GM21390 (cell line): Measurements from ENCODE around the gene RAB44.

Experiments
- ATAC-seq: cut with Tn5 transposase; IDR thresholded peaks from one replicate; pipeline ENCODE4 v1.9.1; 2021; ENCODE audit not compliant: unreplicated experiment

RAB44 gene

GRCh38 chr6:36666826-36667591, 30.6 kb upstream of the RAB44 start:
- peak; percentile 82 for ATAC-seq

GRCh38 chr6:36668591-36668990, 29.0 kb upstream of the RAB44 start:
- ATAC-seq: no peak

- no peak for ATAC-seq
Measured at GRCh38 chr6:36669002-36669401, 28.6 kb upstream of the RAB44 start.

GRCh38 chr6:36670271-36670670, 27.4 kb upstream of the RAB44 start:
- ATAC-seq: no peak

GRCh38 chr6:36671687-36672375, 25.8 kb upstream of the RAB44 start:
- no peak for ATAC-seq

- no peak for ATAC-seq
Measured at GRCh38 chr6:36673882-36674281, 23.7 kb upstream of the RAB44 start.

- no peak for ATAC-seq
Measured at GRCh38 chr6:36674942-36675341, 22.7 kb upstream of the RAB44 start.

- ATAC-seq: no peak
Measured at GRCh38 chr6:36676141-36677058, 21.2 kb upstream of the RAB44 start.

GRCh38 chr6:36677059-36677749, 20.4 kb upstream of the RAB44 start:
- ATAC-seq: no peak

- no peak for ATAC-seq
Measured at GRCh38 chr6:36677753-36678487, 19.7 kb upstream of the RAB44 start.

- peak; percentile 56 for ATAC-seq
Measured at GRCh38 chr6:36678488-36679042, 19.1 kb upstream of the RAB44 start, which contains the start of gene CDKN1A. CDKN1A (plus strand) TSS chr6:36678714; CDS start chr6:36684102, 5,388 bp downstream.

GRCh38 chr6:36679043-36679833, 18.4 kb upstream of the RAB44 start:
- peak; percentile 2 for ATAC-seq

GRCh38 chr6:36682328-36683144, 15.1 kb upstream of the RAB44 start:
- ATAC-seq: no peak

GRCh38 chr6:36683145-36683655, 14.4 kb upstream of the RAB44 start:
- ATAC-seq: no peak

- ATAC-seq: no peak
Measured at GRCh38 chr6:36683656-36684446, 13.8 kb upstream of the RAB44 start.

- ATAC-seq: no peak
Measured at GRCh38 chr6:36684447-36684812, 13.2 kb upstream of the RAB44 start.
